Common myeloid progenitor, CD34-positive (primary cell): ENCODE results near the gene MEI4.
A peak's percentile ranks its signal among the peaks of the same experiment; 100 is the strongest.
"Not testable (repeated sequence)": the region's sequence is repeated elsewhere in the genome, so short reads cannot be mapped to it uniquely, and the experiment has no call there.

Experiments used
- CTCF ChIA-PET: fragments of 350-600 bp; sonication (Branson Sonifier 250); formaldehyde crosslinking; loops from one replicate; lab custom pipeline; 2021; ENCODE audit warnings: antibody characterized with exemption; lab: Charles Lee
- POLR2A ChIA-PET: fragments of 350-600 bp; sonication (Branson Sonifier 250); formaldehyde crosslinking; loops from one replicate; lab custom pipeline; 2021; ENCODE audit warnings: antibody characterized with exemption; lab: Charles Lee
- DNase-seq, 3 donors: peaks; one replicate each; pipeline versions ENCODE4 v3.0.0 to v3.0.0-alpha.2; 2013
- H3K27ac ChIP-seq, 2 experiments: 1 replicate in 1 of 2; 2 replicates in 1 of 2; pipeline ENCODE4 v1.7.0; 2013; ENCODE audit warnings: inconsistent platforms in 2 of 2, low read length in 2 of 2, mild to moderate bottlenecking in 2 of 2, low read depth in 1 of 2, moderate library complexity in 1 of 2; ENCODE audit not compliant: severe bottlenecking in 2 of 2, insufficient read depth in 1 of 2, poor library complexity in 1 of 2
- H3K27me3 ChIP-seq, 5 experiments: replicated peaks in 2 of 5; 1 replicate in 3 of 5; 2 replicates in 2 of 5; pipeline versions ENCODE4 v1.6.1 to v1.7.0; 2013; ENCODE audit warnings: low read length in 4 of 5, mild to moderate bottlenecking in 2 of 5, moderate library complexity in 2 of 5, inconsistent platforms in 1 of 5; ENCODE audit not compliant: insufficient read depth in 5 of 5, control insufficient read depth in 4 of 5
- H3K36me3 ChIP-seq, 4 experiments: 1 replicate in 2 of 4; 2 replicates in 2 of 4; pipeline versions ENCODE4 v1.6.1 to v1.7.0; 2013; ENCODE audit warnings: low read length in 3 of 4, control low read depth in 1 of 4, mild to moderate bottlenecking in 1 of 4; ENCODE audit not compliant: control insufficient read depth in 4 of 4, insufficient read depth in 4 of 4
- H3K4me1 ChIP-seq, 4 experiments: 1 replicate in 3 of 4; 2 replicates in 1 of 4; pipeline versions ENCODE4 v1.6.1 to v1.7.1; 2013; ENCODE audit warnings: low read length in 3 of 4, mild to moderate bottlenecking in 3 of 4, control low read depth in 1 of 4, inconsistent platforms in 1 of 4, moderate library complexity in 1 of 4; ENCODE audit not compliant: control insufficient read depth in 4 of 4, insufficient read depth in 4 of 4; ENCODE audit errors: control extremely low read depth in 1 of 4
- H3K4me3 ChIP-seq, 7 experiments: 1 replicate in 4 of 7; 2 replicates in 3 of 7; pipeline versions ENCODE4 v1.5.1 to v1.7.0; 2013; ENCODE audit warnings: mild to moderate bottlenecking in 7 of 7, low read length in 6 of 7, moderate library complexity in 6 of 7, inconsistent platforms in 2 of 7, low read depth in 2 of 7, control low read depth in 1 of 7; ENCODE audit not compliant: insufficient read depth in 4 of 7, control insufficient read depth in 1 of 7; ENCODE audit errors: extremely low read depth in 1 of 7
- H3K9me3 ChIP-seq, 5 experiments: 1 replicate in 4 of 5; 2 replicates in 1 of 5; pipeline versions ENCODE4 v1.6.1 to v1.7.1; 2013; ENCODE audit warnings: low read length in 4 of 5, mild to moderate bottlenecking in 2 of 5, inconsistent platforms in 1 of 5, low read depth in 1 of 5, moderate library complexity in 1 of 5; ENCODE audit not compliant: control insufficient read depth in 4 of 5, insufficient read depth in 2 of 5; ENCODE audit errors: control extremely low read depth in 1 of 5
- WGBS: methylation state at CpG from one replicate; pipeline ENCODE4 v1.1.5; 2013; ENCODE audit not compliant: insufficient coverage; 5-methylcytosine and 5-hydroxymethylcytosine counted together

Gene MEI4

DNA sequence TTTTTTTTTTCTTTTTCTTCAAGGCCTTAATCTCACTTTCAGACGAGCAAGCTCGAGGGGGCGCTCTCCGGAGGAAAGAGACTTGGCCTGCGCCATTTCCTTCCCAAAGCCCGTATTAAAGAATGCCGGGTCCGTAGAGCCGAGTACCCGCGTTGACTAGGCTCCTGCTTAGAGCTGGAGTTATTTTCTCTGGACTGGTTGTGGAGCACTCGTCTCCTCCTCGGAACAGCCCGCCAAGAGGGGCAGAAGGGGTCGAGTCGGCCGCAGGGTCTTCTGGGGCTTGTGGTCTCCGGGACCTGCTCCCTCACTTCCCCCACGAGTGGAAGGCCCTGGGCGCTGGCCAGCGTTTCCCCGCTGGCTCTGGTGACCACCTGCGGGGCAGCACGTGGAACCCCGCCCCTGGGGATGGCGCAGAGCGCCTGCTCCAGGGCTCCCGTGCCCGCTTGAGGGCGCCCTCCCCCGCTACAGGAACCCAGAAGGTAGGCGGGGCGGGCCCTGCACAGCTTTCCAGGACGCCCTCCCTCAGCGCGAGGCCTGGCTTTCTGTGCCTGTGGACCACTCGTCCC lies 2.7 kb upstream of the MEI4 start:
- CTCF ChIA-PET: interaction anchor here (1.0 to 1.5 kb wide), 8 partner anchors 12 to 1715 kb away, joined by 3 to 5 read pairs (median 3); no protein-coding TSS in a partner anchor
- H3K4me3 ChIP-seq: peak overlapping the region; percentile 19 to 82 (median 72)

GRCh38 chr6:77653816-77654215 lies 977 bp downstream of the MEI4 start:
- CTCF ChIA-PET: no interaction called here
- Histone ChIP-seq H3K36me3 (no peaks in the 10 kb centered on the region), H3K27ac (no peak overlapping the region), H3K9me3 (no peaks in the 10 kb centered on the region), H3K27me3 (no peaks in the 10 kb centered on the region), H3K4me1 (peaks cover 0 to 13% (median 2%) of the 10 kb centered on the region in 4 experiments), H3K4me3 (no peak overlapping the region)
- POLR2A ChIA-PET: no interaction called here
- no peak for DNase-seq

More for the DNA sequence above, 2.7 kb upstream of the MEI4 start:
- Histone ChIP-seq H3K36me3 (no peaks in the 10 kb centered on the region), H3K4me1 (peaks cover 0 to 13% (median 2%) of the 10 kb centered on the region in 4 experiments), H3K9me3 (no peaks in the 10 kb centered on the region), H3K27ac (peak overlapping the region in 1 of 2 experiments; percentile 61), H3K27me3 (no peaks in the 10 kb centered on the region)
- peak; percentile 86 to 92 (median 90) for DNase-seq
- POLR2A ChIA-PET: no interaction called here
- WGBS: 4% methylated on average over 37 of the region's 37 CpGs

DNA sequence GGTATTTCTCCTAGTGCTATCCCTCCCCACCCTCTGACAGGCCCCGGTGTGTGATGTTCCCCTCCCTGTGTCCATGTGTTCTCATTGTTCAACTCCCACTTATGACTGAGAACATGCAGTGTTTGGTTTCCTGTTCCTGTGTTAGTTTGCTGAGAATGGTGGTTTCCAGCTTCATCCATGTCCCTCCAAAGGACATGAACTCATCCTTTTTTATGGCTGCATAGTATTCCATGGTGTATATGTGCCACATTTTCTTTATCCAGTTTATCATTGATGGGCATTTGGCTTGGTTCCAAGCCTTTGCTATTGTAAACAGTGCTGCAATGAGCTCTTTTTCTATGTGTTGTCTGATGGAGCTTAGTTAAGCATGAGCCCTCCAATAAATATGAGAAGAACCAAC lies 2.2 kb downstream of the MEI4 start:
- not testable (repeated sequence) for H3K9me3 ChIP-seq

DNA sequence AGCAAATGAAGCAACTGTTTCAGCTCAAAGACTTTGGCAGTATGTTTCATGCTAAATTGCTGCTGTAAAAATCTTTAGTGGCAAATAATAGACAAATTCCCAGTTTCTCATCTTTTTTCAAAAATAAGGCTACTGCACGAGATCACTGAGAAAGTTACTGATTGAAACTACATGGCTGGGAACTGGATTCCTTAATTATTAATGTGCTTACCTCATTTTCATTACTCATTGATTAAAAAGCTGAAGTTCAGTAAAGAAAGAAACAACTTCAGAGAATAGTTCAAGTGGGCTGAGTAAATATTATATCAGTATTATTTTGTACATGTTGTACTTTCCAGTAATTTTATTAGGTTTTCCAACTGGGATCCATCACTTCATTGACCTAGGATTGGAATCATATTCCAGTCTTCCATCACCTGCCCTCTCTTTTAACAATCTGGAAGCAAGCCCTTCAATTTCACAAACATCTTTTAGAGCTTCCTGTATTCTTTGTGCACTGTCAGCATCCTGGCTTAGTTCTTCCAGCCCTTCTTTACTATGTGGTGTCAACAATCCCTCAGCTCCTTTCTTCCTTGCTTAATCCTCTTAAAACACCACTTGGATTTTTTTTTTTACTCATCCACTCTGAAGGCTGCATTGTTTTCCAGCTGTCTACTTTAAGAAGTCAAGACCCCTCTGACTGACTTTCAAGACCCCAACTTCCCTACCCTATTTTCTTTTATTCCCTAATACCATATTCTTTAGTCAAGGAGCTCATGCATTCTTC lies 4.3 kb downstream of the MEI4 start:
- H3K4me1 ChIP-seq: no peaks in the 10 kb centered on the region
- H3K27me3 ChIP-seq: no peaks in the 10 kb centered on the region
- H3K36me3 ChIP-seq: no peaks in the 10 kb centered on the region
- no peak for DNase-seq
- no peak overlapping the region for H3K4me3 ChIP-seq
- ChIA-PET POLR2A (no interaction called here), CTCF (no interaction called here)
- no peak overlapping the region for H3K27ac ChIP-seq
- no peaks in the 10 kb centered on the region for H3K9me3 ChIP-seq
- WGBS: no CpG with 5 or more reads among the region's 1 CpG

More for the DNA sequence above, 2.2 kb downstream of the MEI4 start:
- no CpG with 5 or more reads among the region's 1 CpG for WGBS
- H3K27me3 ChIP-seq, H3K27ac ChIP-seq, H3K4me3 ChIP-seq, DNase-seq, POLR2A ChIA-PET, H3K4me1 ChIP-seq, H3K36me3 ChIP-seq: not testable (repeated sequence)
- CTCF ChIA-PET: interaction anchor here (0.6 to 1.0 kb wide), 2 partner anchors 15 to 1821 kb away, joined by 3 read pairs; no protein-coding TSS in a partner anchor

- H3K4me1 ChIP-seq: no peaks in the 10 kb centered on the region
- CTCF ChIA-PET: no interaction called here
- no peaks in the 10 kb centered on the region for H3K36me3 ChIP-seq
- 100% methylated on average over 3 of the region's 4 CpGs for WGBS
- POLR2A ChIA-PET: no interaction called here
- H3K4me3 ChIP-seq: no peak overlapping the region
- no peak overlapping the region for H3K27ac ChIP-seq
- no peak for DNase-seq
- H3K27me3 ChIP-seq: no peaks in the 10 kb centered on the region
- no peaks in the 10 kb centered on the region for H3K9me3 ChIP-seq
These were observed 13.5 kb downstream of the MEI4 start for GRCh38 chr6:77666340-77666739.

DNA sequence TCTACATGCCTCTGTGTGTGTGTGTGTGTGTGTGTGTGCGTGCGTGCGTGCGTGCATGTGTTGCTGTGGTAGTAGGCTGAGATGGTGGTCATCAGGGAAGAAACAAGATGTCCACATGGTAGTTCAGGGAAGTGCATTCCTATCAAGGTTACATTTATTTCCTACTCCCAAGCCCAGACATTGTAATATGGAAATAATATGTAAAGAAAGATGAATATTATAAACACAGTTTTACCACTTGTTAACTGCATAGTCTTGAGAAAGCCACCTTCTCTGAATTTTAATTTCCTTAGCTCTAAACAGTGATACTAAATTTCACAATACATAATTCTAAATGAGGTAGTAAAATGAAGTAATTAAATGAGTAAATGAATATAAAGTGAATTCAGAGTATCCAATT lies 14.0 kb downstream of the MEI4 start:
- WGBS: no CpG with 5 or more reads among the region's 4 CpGs
- ChIA-PET POLR2A (no interaction called here), CTCF (no interaction called here)
- DNase-seq: no peak
- Histone ChIP-seq H3K36me3 (no peaks in the 10 kb centered on the region), H3K27me3 (no peaks in the 10 kb centered on the region), H3K4me3 (no peak overlapping the region), H3K4me1 (no peaks in the 10 kb centered on the region), H3K9me3 (no peaks in the 10 kb centered on the region), H3K27ac (no peak overlapping the region)

GRCh38 chr6:77669913-77670312 lies 17.1 kb downstream of the MEI4 start:
- Histone ChIP-seq H3K27ac (no peak overlapping the region), H3K4me1 (no peaks in the 10 kb centered on the region), H3K4me3 (no peak overlapping the region), H3K36me3 (no peaks in the 10 kb centered on the region), H3K27me3 (no peaks in the 10 kb centered on the region), H3K9me3 (no peaks in the 10 kb centered on the region)
- ChIA-PET CTCF (no interaction called here), POLR2A (no interaction called here)
- no peak for DNase-seq
- WGBS: 100% methylated on average over 1 of the region's 2 CpGs
